ENCODE results near the gene KIF1C.
A peak's percentile ranks its signal among the peaks of the same experiment; 100 is the strongest.

Gene KIF1C

DNA sequence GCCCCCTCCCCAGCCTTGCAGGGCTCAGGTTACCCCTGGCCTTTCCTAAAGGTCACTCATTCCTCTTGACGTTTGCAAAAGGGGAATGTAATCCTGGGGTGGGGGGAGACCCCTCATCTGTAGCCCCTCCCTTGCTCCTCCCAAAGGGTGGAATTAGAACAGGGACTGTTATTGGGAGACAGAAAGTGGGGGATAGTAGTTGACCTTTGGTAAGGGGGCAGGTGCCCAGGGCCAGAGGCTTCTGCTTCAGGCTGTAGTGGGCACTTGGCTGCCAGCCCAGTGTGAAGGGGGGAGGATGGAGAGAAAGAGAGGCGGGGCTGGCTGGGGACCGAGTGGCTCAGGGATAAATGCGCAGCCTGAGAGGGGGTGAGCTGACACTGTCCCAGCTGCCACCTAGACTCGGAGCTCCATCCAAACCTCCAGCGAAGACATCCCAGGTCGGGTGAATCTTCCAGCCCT lies 47.0 kb upstream of the KIF1C start, which contains the start of gene ENO3:
TSS of gene ENO3 (plus strand) at position 374 of the 459 bp plus-strand sequence. CDS start 711 bp downstream, outside the sequence.
- Histone ChIP-seq H3K4me3 (replicated peaks; ENCODE audit: low read depth, low read length) (peak within 1 kb of the TSS; percentile 100), H3K36me3 (ENCODE audit: control insufficient read depth, insufficient read depth, low read length) (peaks cover 12% of the 10 kb centered on the region), H3K27me3 (replicated peaks; ENCODE audit: control insufficient read depth, insufficient read depth, low read length) (no peaks in the 10 kb centered on the region)
- DNase-seq (ENCODE audit: extremely low read depth, insufficient read length): no peak
- TF ChIP-seq CTCF (IDR thresholded peaks at IDR 0.05; ENCODE audit: insufficient read depth, low read length, poor library complexity, severe bottlenecking): no peak

GRCh38 chr17:4951486-4951885 lies 46.3 kb upstream of the KIF1C start:
- H3K4me3 ChIP-seq (replicated peaks; ENCODE audit: low read depth, low read length): no peak overlapping the region
- H3K36me3 ChIP-seq (ENCODE audit: control insufficient read depth, insufficient read depth, low read length): peaks cover 5% of the 10 kb centered on the region
- TF ChIP-seq CTCF (IDR thresholded peaks at IDR 0.05; ENCODE audit: insufficient read depth, low read length, poor library complexity, severe bottlenecking): no peak
- H3K27me3 ChIP-seq (replicated peaks; ENCODE audit: control insufficient read depth, insufficient read depth, low read length): no peaks in the 10 kb centered on the region
- no peak for DNase-seq (ENCODE audit: extremely low read depth, insufficient read length)

GRCh38 chr17:4953451-4953961 lies 44.2 kb upstream of the KIF1C start:
- DNase-seq (ENCODE audit: extremely low read depth, insufficient read length): no peak
- no peaks in the 10 kb centered on the region for H3K27me3 ChIP-seq (replicated peaks; ENCODE audit: control insufficient read depth, insufficient read depth, low read length)
- H3K4me3 ChIP-seq (replicated peaks; ENCODE audit: low read depth, low read length): no peak overlapping the region
- no peaks in the 10 kb centered on the region for H3K36me3 ChIP-seq (ENCODE audit: control insufficient read depth, insufficient read depth, low read length)
- no peak for TF ChIP-seq CTCF (IDR thresholded peaks at IDR 0.05; ENCODE audit: insufficient read depth, low read length, poor library complexity, severe bottlenecking)

- DNase-seq (ENCODE audit: extremely low read depth, insufficient read length): no peak
- no peak for TF ChIP-seq CTCF (IDR thresholded peaks at IDR 0.05; ENCODE audit: insufficient read depth, low read length, poor library complexity, severe bottlenecking)
- H3K27me3 ChIP-seq (replicated peaks; ENCODE audit: control insufficient read depth, insufficient read depth, low read length): no peaks in the 10 kb centered on the region
- H3K4me3 ChIP-seq (replicated peaks; ENCODE audit: low read depth, low read length): no peak overlapping the region
- H3K36me3 ChIP-seq (ENCODE audit: control insufficient read depth, insufficient read depth, low read length): peaks cover 7% of the 10 kb centered on the region
Observed at GRCh38 chr17:4955091-4955490, 42.7 kb upstream of the KIF1C start.

GRCh38 chr17:4956493-4957061 lies 41.2 kb upstream of the KIF1C start:
- TF ChIP-seq CTCF (IDR thresholded peaks at IDR 0.05; ENCODE audit: insufficient read depth, low read length, poor library complexity, severe bottlenecking): peak; percentile 61
- H3K27me3 ChIP-seq (replicated peaks; ENCODE audit: control insufficient read depth, insufficient read depth, low read length): no peaks in the 10 kb centered on the region
- DNase-seq (ENCODE audit: extremely low read depth, insufficient read length): no peak

More at GRCh38 chr17:4956493-4957061, 41.2 kb upstream of the KIF1C start:
- no peak overlapping the region for H3K4me3 ChIP-seq (replicated peaks; ENCODE audit: low read depth, low read length)
- H3K36me3 ChIP-seq (ENCODE audit: control insufficient read depth, insufficient read depth, low read length): peaks cover 11% of the 10 kb centered on the region
